H1 (cell line): Measurements from ENCODE around the gene SPAG17. TPM values are rescaled to one million over a fixed set of nuclear protein-coding genes. Genes with fewer than 3 reads are reported as not detected.

ENCODE experiments used
- CTCF ChIA-PET: fragments of 300-600 bp; sonication (Branson Sonifier 250); formaldehyde crosslinking; loops from one replicate; lab custom pipeline; 2021; ENCODE audit not compliant: partially characterized antibody; lab: Charles Lee
- POLR2A ChIA-PET: fragments of 300-600 bp; sonication (Branson Sonifier 250); formaldehyde crosslinking; loops from one replicate; lab custom pipeline; 2021; ENCODE audit warnings: inconsistent platforms; ENCODE audit not compliant: partially characterized antibody; lab: Charles Lee
- DNase-seq, 2 experiments: peaks; one replicate each; pipeline versions ENCODE4 v3.0.0 to v3.0.0-alpha.2; 2010 to 2022; ENCODE audit warnings: low spot score in 2 of 2, low read depth in 1 of 2, mixed read lengths in 1 of 2
- FAIRE-seq: peaks from 2 replicates; lab custom pipeline; 2011; peaks lifted over from hg19 to GRCh38; lab: Jason Lieb, UNC
- H2AFZ ChIP-seq: 2 replicates; pipeline ENCODE4 v1.8.1; 2012; ENCODE audit warnings: low read length, inconsistent platforms
- H2AK5ac ChIP-seq: 2 replicates; pipeline ENCODE4 v1.6.1; 2013; ENCODE audit warnings: low read depth, low read length
- H2BK120ac ChIP-seq: replicated peaks from 2 replicates; pipeline ENCODE3; 2013; ENCODE audit warnings: low read depth, low read length, inconsistent platforms
- H2BK12ac ChIP-seq: 2 replicates; pipeline ENCODE4 v1.6.1; 2013; ENCODE audit warnings: low read depth, low read length
- H2BK15ac ChIP-seq: 2 replicates; pipeline ENCODE4 v1.6.1; 2013; ENCODE audit warnings: low read length
- H2BK20ac ChIP-seq: 2 replicates; pipeline ENCODE4 v1.6.1; 2013; ENCODE audit warnings: low read length
- H2BK5ac ChIP-seq: 2 replicates; pipeline ENCODE4 v1.6.1; 2013; ENCODE audit warnings: low read depth, low read length
- H3K14ac ChIP-seq: 2 replicates; pipeline ENCODE4 v1.6.1; 2013; ENCODE audit warnings: inconsistent platforms; ENCODE audit not compliant: insufficient read length
- H3K18ac ChIP-seq: 2 replicates; pipeline ENCODE4 v1.6.1; 2013; ENCODE audit warnings: low read length; ENCODE audit errors: extremely low read depth
- H3K23ac ChIP-seq: 2 replicates; pipeline ENCODE4 v1.6.1; 2013; ENCODE audit warnings: inconsistent platforms; ENCODE audit not compliant: insufficient read length
- H3K23me2 ChIP-seq: 2 replicates; pipeline ENCODE4 v1.6.1; 2013; ENCODE audit warnings: low read depth, low read length
- H3K27ac ChIP-seq: 2 replicates; pipeline ENCODE4 v1.6.1; 2011; ENCODE audit warnings: low read depth, low read length, inconsistent platforms
- H3K27me3 ChIP-seq, 4 experiments: replicated peaks in 1 of 4; 1 replicate in 1 of 4; 2 replicates in 3 of 4; pipeline versions ENCODE4 v1.6.1 to v1.8.1; 2011 to 2013; ENCODE audit warnings: low read length in 3 of 4, mild to moderate bottlenecking in 3 of 4, inconsistent platforms in 2 of 4, mixed read lengths in 2 of 4, moderate library complexity in 1 of 4; ENCODE audit not compliant: control insufficient read depth in 3 of 4, insufficient read depth in 3 of 4; ENCODE audit errors: extremely low read depth in 1 of 4
- H3K36me3 ChIP-seq, 4 experiments: 2 replicates each; pipeline versions ENCODE4 v1.6.1 to v1.8.1; 2011 to 2013; ENCODE audit warnings: mild to moderate bottlenecking in 4 of 4, low read length in 3 of 4, moderate library complexity in 2 of 4, control low read depth in 1 of 4, inconsistent platforms in 1 of 4; ENCODE audit not compliant: insufficient read depth in 4 of 4, control insufficient read depth in 2 of 4
- H3K4ac ChIP-seq: replicated peaks from 2 replicates; pipeline ENCODE3; 2013; ENCODE audit warnings: low read length, low read depth, mixed read lengths, inconsistent platforms; ENCODE audit not compliant: insufficient read length
- H3K4me1 ChIP-seq, 4 experiments: replicated peaks in 1 of 4; 1 replicate in 1 of 4; 2 replicates in 3 of 4; pipeline versions ENCODE4 v1.6.1 to v1.8.1; 2011 to 2013; ENCODE audit warnings: low read length in 3 of 4, inconsistent platforms in 2 of 4, mixed read lengths in 1 of 4; ENCODE audit not compliant: insufficient read depth in 4 of 4, control insufficient read depth in 3 of 4
- H3K4me2 ChIP-seq, 2 experiments: 2 replicates each; pipeline versions ENCODE4 v1.6.1 to v1.8.1; 2011 to 2013; ENCODE audit warnings: low read depth in 2 of 2, low read length in 2 of 2, control low read depth in 1 of 2, inconsistent platforms in 1 of 2, mild to moderate bottlenecking in 1 of 2; ENCODE audit not compliant: insufficient read depth in 1 of 2
- H3K4me3 ChIP-seq, 4 experiments: fragments of 200-600, 300-600 bp in 1 of 4; sonication (generic), shearing (Covaris generic), sonication (Bioruptor Twin) in 1 of 4; 2 replicates each; pipeline versions ENCODE4 v1.5.1 to v1.8.1; 2011 to 2016; ENCODE audit warnings: low read length in 4 of 4, low read depth in 3 of 4, control low read depth in 2 of 4, inconsistent platforms in 2 of 4, mild to moderate bottlenecking in 2 of 4, mixed read lengths in 1 of 4, moderate library complexity in 1 of 4; ENCODE audit not compliant: insufficient read depth in 2 of 4; ENCODE audit errors: extremely low read depth in 1 of 4
- H3K56ac ChIP-seq: replicated peaks from 2 replicates; pipeline ENCODE3; 2013; ENCODE audit warnings: low read depth, mild to moderate bottlenecking, mixed read lengths, low read length, inconsistent platforms; ENCODE audit not compliant: insufficient read length
- H3K79me1 ChIP-seq: 2 replicates; pipeline ENCODE4 v1.6.1; 2013; ENCODE audit warnings: low read depth, low read length, control low read depth
- H3K79me2 ChIP-seq, 2 experiments: 2 replicates each; pipeline versions ENCODE4 v1.6.1 to v1.8.1; 2012 to 2013; ENCODE audit warnings: low read length in 2 of 2, mild to moderate bottlenecking in 2 of 2, inconsistent platforms in 1 of 2; ENCODE audit not compliant: insufficient read depth in 2 of 2, control insufficient read depth in 1 of 2
- H3K9ac ChIP-seq, 4 experiments: replicated peaks in 1 of 4; 1 replicate in 1 of 4; 2 replicates in 3 of 4; pipeline versions ENCODE4 v1.6.1 to v1.8.1; 2011 to 2013; ENCODE audit warnings: low read depth in 3 of 4, low read length in 3 of 4, control low read depth in 2 of 4, mild to moderate bottlenecking in 2 of 4, moderate library complexity in 2 of 4, inconsistent platforms in 1 of 4; ENCODE audit errors: extremely low read depth in 1 of 4
- H3K9me3 ChIP-seq, 2 experiments: 2 replicates each; pipeline versions ENCODE4 v1.6.1 to v1.8.1; 2012 to 2013; ENCODE audit warnings: mild to moderate bottlenecking in 2 of 2, moderate library complexity in 2 of 2, control low read depth in 1 of 2, inconsistent platforms in 1 of 2, low read depth in 1 of 2, low read length in 1 of 2, mixed read lengths in 1 of 2; ENCODE audit not compliant: insufficient read depth in 2 of 2
- H4K20me1 ChIP-seq, 2 experiments: replicated peaks in 1 of 2; 2 replicates each; pipeline versions ENCODE3 to v1.8.1; 2011 to 2013; ENCODE audit warnings: inconsistent platforms in 2 of 2, low read length in 2 of 2, mild to moderate bottlenecking in 1 of 2; ENCODE audit not compliant: insufficient read depth in 2 of 2, control insufficient read depth in 1 of 2
- H4K5ac ChIP-seq: 2 replicates; pipeline ENCODE4 v1.6.1; 2013; ENCODE audit warnings: low read length, low read depth, mixed read lengths, inconsistent platforms; ENCODE audit not compliant: insufficient read length
- H4K8ac ChIP-seq: 2 replicates; pipeline ENCODE4 v1.8.0; 2013; ENCODE audit warnings: mild to moderate bottlenecking, moderate library complexity, low read length, inconsistent platforms; ENCODE audit not compliant: insufficient read depth; ENCODE audit errors: extremely low read depth
- H4K91ac ChIP-seq: replicated peaks from 2 replicates; pipeline ENCODE3; 2013; ENCODE audit warnings: low read length, mixed read lengths, inconsistent platforms; ENCODE audit not compliant: insufficient read length
- KDM5A ChIP-seq: fragments of 200-600 bp; IDR thresholded peaks from 2 replicates; pipeline ENCODE4 v1.7.1; 2012; ENCODE audit warnings: mild to moderate bottlenecking, low read length, inconsistent platforms, mixed read lengths
- MAX ChIP-seq: IDR thresholded peaks from 2 replicates; pipeline ENCODE4 v1.6.1; 2012; ENCODE audit warnings: inconsistent platforms
- WGBS, 2 experiments: shearing (Covaris generic) in 1 of 2; methylation state at CpG; one replicate each; pipeline versions ENCODE4 v1.1.6 to v1.1.7; 2013 to 2015; ENCODE audit warnings: low lambda C conversion rate in 2 of 2, mixed read lengths in 2 of 2, inconsistent platforms in 1 of 2, low coverage in 1 of 2, missing lambda C conversion rate in 1 of 2; ENCODE audit not compliant: insufficient replicate concordance in 2 of 2, insufficient coverage in 1 of 2, insufficient read length in 1 of 2; ENCODE audit errors: extremely low coverage in 1 of 2, missing lambda C conversion rate in 1 of 2; 5-methylcytosine and 5-hydroxymethylcytosine counted together
- polyA plus RNA-seq, 7 experiments: library from polyadenylated mRNA; depleted of rRNA in 3 of 7; stranded (reverse) in 5 of 7; unstranded in 2 of 7; fragments of >200 nt in 5 of 7; fragments of 200-250 nt in 2 of 7; gene quantifications; 1 replicate in 5 of 7; 2 replicates in 1 of 7; 4 replicates in 1 of 7; pipeline versions ENCODE4 v1.2.1 to v1.2.3, GENCODE V29; 2011 to 2013; ENCODE audit warnings: missing spikeins in 2 of 7, mixed read lengths in 2 of 7
- total RNA-seq: library from RNA; stranded (reverse); fragmentation: NEBNext Ultra II Directional; extraction: Animal tissue kit (Norgen Biotek cat#: 25700); gene quantifications from 2 replicates; pipeline ENCODE4 v1.2.1, GENCODE V29; 2021

The SPAG17 gene
- total and polyA plus RNA-seq, 2 of the 8 experiments (the other 6 are each of a cell fraction or from before 2014, with no cell fraction given), result 0.56 to 0.62 TPM

- POLR2A ChIA-PET, result no interaction called here
- H3K4me2 ChIP-seq, result no peak overlapping the region
- no peak for FAIRE-seq
- TF ChIP-seq MAX (no peak), KDM5A (no peak)
Observed at GRCh38 chr1:118084400-118084799, 100.6 kb downstream of the SPAG17 start.

More at GRCh38 chr1:118084400-118084799, 100.6 kb downstream of the SPAG17 start:
- Histone ChIP-seq H3K36me3 (no peaks in the 10 kb centered on the region), H4K91ac (no peak overlapping the region), H3K79me1 (no peaks in the 10 kb centered on the region), H3K79me2 (no peaks in the 10 kb centered on the region), H2AK5ac (no peak overlapping the region), H3K56ac (no peak overlapping the region), H4K8ac (no peak overlapping the region), H3K4ac (no peak overlapping the region), H3K9ac (no peak overlapping the region), H3K9me3 (no peaks in the 10 kb centered on the region), H3K4me3 (no peak overlapping the region), H2AFZ (no peak overlapping the region), H2BK12ac (no peak overlapping the region), H3K14ac (no peak overlapping the region), H3K23ac (no peak overlapping the region), H4K5ac (no peak overlapping the region), H3K23me2 (peaks cover 4% of the 10 kb centered on the region; the same call in 1 of the 2 replicates), H2BK15ac (no peak overlapping the region), H3K4me1 (peaks cover 0 to 3% (median 0%) of the 10 kb centered on the region in 4 experiments; a peak in 1 of 7 replicates), H3K27me3 (peaks cover 0 to 2% (median 0%) of the 10 kb centered on the region in 4 experiments; a peak in 1 of 7 replicates), H3K18ac (no peak overlapping the region), H3K27ac (no peak overlapping the region), H2BK5ac (no peak overlapping the region), H2BK120ac (no peak overlapping the region), H2BK20ac (no peak overlapping the region), H4K20me1 (no peaks in the 10 kb centered on the region)
- 81% methylated on average over 2 of the region's 2 CpGs; no CpG with 5 or more reads in 1 of the 2 experiments for WGBS, 2 experiments
- no peak for DNase-seq
- CTCF ChIA-PET, result no interaction called here
